GM18873 (cell line): Measurements from ENCODE around the gene MBD5.

Experiments used
- ATAC-seq: cut with Tn5 transposase; IDR thresholded peaks from one replicate; pipeline ENCODE4 v1.9.1; 2021; ENCODE audit warnings: mild to moderate bottlenecking, moderate library complexity, moderate number of reproducible peaks; ENCODE audit not compliant: unreplicated experiment, low FRiP score

Gene MBD5

GRCh38 chr2:148416248-148416647 lies 395.4 kb downstream of the MBD5 start:
- ATAC-seq = no peak

- no peak for ATAC-seq
These were observed 409.2 kb downstream of the MBD5 start for GRCh38 chr2:148430101-148430500.

DNA sequence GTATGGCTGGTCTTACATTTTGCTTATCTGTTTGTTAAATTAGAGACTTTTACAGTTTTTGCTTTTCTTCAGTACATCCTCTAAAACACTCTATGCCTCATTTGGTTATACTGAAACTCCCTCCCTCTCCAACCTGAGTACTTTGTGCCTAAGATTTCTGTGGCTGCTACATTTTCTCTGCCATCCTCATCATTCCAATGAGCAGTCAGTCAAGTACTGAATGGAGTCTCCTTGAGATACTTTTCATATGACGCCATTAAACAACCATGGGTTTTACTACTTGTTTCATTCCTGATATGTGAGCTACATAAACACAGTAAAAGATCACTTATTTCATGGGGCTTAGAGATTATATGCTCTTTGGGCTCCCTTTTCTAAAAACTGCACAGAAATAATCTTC lies 427.0 kb downstream of the MBD5 start:
- ATAC-seq = no peak

DNA sequence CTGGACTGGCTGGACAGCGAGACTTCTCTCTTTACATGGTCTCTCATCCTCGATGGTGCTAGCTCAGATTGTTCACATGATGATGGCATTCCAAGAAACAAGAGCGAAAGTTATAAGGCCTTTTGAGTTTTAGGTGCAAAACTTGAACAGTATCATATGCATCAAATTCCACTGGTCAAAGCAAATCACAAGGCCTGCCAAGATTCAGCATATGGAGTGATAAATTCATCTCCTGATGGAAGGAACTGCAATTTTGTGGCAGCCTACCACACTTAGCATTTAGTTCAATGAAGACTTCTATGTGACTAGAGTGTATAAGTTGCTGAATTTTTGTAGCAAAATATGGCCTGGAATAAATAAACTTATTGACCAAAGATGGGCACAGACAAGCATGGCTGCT lies 429.6 kb downstream of the MBD5 start:
- ATAC-seq = no peak

DNA sequence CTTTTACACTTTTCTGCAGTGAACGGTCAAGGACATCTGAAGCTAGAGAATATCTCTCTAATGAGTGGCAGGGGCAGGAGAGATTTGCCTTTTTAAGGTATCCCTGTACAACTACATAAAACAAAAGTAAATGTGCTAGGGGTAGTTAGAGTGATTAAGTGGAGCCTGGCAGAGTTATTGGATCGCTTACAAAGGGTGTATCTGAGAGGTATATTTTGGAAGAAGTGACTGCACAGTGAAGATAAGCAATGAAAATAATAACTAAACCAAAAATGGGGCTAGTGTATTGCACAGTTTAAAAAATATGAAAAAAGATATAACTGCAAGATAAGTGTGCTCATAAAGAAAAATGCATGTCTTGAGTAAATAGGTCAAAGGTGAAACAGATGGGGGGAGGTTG lies 430.2 kb downstream of the MBD5 start:
- ATAC-seq = no peak

GRCh38 chr2:148455791-148456190 lies 434.9 kb downstream of the MBD5 start:
- ATAC-seq = no peak

- no peak for ATAC-seq
These were observed 437.3 kb downstream of the MBD5 start for GRCh38 chr2:148458171-148458570.

GRCh38 chr2:148459377-148459778 lies 438.5 kb downstream of the MBD5 start:
- no peak for ATAC-seq

- ATAC-seq = no peak
These were observed 441.0 kb downstream of the MBD5 start for GRCh38 chr2:148461876-148462275.

- ATAC-seq = no peak
These were observed 454.7 kb downstream of the MBD5 start for GRCh38 chr2:148475626-148476025.

GRCh38 chr2:148479398-148479797 lies 458.5 kb downstream of the MBD5 start:
- no peak for ATAC-seq

DNA sequence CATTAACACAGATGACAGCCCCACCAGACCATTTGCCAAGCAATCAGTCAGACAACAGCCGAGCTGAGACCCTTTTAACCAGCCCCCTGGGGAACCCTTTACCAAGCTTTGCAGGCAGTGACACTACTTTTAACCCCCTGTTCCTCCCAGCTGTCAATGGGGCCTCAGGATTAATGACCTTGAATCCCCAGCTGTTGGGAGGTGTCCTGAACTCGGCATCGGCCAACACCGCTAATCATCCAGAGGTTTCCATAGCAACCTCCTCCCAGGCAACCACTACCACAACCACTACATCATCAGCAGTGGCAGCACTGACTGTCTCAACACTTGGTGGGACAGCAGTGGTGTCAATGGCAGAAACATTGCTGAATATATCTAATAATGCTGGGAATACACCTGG lies 462.8 kb downstream of the MBD5 start:
- ATAC-seq = no peak

DNA sequence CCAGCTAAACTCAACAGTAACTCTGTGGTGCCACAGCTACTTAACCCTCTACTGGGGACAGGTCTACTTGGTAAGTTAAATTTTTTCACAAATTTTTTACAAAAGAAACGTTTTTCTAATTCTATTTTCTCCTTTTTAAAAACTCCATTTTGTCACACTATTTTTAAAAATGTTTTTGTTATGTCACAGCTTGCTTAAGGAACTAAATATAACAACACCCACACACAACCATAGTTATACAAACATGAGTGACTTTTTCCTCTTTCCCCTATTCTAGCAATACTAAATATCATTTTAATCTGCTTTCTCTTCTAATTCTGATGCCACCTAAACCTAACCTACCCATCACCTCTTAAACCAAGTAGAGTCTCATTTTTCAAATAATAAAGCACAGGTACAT lies 463.2 kb downstream of the MBD5 start:
- ATAC-seq = no peak

DNA sequence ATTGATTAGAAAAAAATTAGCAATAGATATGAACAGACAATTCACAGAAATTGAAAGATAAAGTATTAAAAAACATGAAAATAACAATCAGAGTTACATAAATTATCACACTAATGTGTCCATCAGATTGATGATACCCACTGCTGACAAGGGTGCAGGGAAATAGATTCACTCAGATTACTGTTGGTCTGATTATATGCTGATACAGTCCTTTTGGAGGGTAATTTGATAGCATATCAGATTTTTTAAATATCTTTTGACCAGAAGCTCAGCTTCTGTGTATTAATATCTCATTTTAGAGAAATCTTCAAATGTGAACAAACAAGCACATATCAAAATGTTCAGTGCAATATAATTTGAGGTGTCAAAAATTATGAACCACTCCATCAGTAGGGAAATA lies 465.8 kb downstream of the MBD5 start:
- ATAC-seq = no peak

GRCh38 chr2:148487439-148487838 lies 466.5 kb downstream of the MBD5 start:
- no peak for ATAC-seq

DNA sequence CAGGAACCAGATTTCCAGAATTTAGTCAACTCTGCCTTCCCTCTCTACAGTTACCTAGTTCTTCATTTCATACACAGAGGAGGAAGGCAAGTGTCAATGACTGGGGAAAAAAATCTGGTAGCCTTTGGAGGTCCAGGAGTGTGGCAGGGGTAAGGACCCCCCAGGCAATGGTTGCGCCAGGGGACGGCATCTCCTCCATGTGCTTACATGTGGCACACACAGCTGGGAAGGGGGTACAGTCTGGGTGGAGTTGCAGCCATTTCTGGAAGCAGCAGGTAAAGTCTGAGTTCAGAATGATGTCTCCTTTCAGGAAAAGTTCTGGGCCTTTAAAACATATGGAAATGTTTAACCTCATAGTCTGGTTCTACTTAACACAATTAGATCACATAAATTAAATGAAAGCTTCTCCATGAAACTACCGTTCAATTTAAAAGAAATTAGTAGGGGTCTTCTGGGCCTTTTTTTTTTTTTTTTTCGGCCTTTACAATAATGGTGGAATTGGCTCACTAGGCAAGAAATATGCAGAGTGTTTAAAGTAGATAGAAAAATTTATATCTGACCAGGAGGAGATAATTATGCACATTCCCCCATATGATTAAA lies 470.0 kb downstream of the MBD5 start:
- ATAC-seq = no peak

DNA sequence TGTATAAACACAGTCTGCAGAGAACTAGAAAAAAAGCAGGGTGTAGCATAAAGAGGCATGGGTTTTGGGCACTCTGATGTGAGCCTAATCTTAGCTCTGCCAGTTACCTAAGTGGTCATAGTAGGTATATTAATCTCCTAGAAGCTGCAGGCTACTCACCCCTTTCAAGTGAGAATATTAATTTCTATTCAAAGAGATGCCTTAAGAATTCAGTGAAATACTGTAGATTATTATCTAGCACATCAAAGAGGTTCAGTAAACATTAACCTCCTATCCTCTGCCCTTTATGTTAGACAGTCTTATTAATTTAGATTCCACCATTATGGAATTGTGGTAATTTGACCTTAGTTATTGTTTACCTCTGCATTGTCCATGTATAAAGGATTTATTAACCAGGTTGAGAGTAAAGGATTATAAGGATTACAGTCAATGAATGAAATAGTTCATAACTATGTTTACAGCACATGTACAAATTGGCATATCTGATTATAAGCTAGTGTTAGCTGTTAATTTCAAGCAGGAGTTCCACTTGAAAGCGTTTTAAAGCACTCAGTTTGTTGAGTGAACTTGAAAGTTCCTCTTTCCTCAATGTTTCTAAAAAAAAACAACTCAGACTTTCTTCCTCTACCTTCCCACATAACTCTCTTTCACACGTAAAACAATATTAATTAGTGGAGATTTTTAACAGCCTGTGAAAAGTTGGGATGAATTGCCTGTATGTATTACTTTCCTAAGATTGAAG lies 473.1 kb downstream of the MBD5 start:
- peak; percentile 46 for ATAC-seq

DNA sequence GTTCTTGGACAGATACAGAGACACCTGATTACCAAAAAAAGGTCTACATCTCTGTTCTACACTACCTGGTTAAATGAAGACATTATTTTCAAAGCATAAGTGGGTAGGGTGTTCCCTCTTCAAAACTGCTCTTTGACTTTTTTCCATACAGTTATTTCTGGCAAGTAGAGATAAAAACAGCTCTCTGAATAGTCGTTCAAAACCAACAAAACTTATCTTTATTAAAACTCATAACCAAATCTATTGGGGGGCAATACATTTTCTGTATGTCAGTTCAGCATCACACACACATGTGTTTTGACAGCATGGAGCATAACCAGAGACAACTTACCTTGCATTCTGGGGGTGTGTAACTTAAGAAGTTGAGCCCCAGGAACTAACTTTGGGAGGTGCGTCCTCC lies 474.7 kb downstream of the MBD5 start:
- ATAC-seq = no peak

GRCh38 chr2:148501545-148501944 lies 480.7 kb downstream of the MBD5 start:
- no peak for ATAC-seq

DNA sequence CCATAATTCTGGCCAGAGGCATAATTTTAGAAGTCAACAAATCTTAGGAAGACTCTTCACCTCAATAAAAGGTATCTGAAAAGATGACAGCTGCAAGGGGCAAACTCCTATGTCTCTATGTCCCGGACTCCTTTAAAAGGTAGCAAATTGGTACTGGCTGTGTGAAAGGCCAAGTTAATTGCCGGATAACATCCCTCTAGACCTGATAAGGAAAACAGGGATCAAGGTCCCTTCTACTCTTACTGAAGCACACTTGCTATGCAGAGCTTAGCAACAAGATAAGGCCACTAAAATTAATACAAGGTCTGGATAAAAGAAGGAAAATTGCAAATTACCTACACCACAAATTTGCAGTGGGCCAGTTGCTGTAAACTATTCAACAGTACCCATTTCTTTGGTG lies 482.6 kb downstream of the MBD5 start:
- ATAC-seq = no peak

DNA sequence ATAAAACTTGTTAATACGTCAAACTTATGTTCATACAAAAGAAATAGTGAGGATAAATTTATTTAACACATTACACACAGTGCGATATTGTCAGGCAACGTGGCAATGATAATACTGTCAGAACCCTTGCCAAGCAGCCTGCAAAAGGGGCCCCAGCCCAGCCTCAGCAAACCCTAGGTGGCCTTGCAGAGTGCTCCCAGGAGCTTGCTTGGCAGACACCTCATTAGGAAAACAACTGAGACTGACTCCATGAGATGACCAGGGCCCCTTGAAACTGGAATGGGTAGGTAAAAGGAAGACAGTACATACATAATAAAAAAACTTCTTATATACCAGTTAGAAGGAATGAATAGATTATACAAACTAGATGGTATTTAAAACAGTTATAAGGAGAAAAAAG lies 487.1 kb downstream of the MBD5 start:
- ATAC-seq = no peak

- ATAC-seq = no peak
These were observed 488.0 kb downstream of the MBD5 start for GRCh38 chr2:148508878-148509287.
